GM19025 (cell line): Measurements from ENCODE around the gene RPL31.

Source experiments
- ATAC-seq: cut with Tn5 transposase; IDR thresholded peaks from one replicate; pipeline ENCODE4 v1.9.1; 2021; ENCODE audit warnings: mild to moderate bottlenecking, low read depth, moderate library complexity; ENCODE audit not compliant: unreplicated experiment

The RPL31 gene

DNA sequence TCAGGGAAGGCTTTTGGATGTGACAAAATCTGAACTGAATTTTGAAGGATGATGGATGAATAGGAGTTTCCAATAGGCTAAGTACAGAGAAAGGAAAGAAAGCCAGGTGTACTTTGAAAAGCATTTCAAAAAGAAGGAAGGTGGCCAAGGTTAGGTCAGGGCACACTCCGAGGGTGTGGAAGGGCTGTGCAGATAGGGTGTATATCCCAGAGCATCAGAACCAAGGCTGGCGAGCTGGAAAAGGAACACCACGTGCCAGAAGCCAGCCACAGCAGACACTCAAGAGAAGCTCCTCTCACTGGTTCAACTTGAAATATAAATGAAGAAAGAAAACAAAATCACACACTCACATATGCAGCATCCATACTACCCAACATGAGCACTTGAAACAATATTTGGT is 51.0 kb downstream of the RPL31 start:
- no peak for ATAC-seq
